HG03280 (cell line): ENCODE results near the gene IFNAR2.
"Not testable (repeated sequence)": the region's sequence is repeated elsewhere in the genome, so short reads cannot be mapped to it uniquely, and the experiment has no call there.

Experiments used
- ATAC-seq: cut with Tn5 transposase; IDR thresholded peaks from one replicate; pipeline ENCODE4 v1.9.1; 2021; ENCODE audit warnings: mild to moderate bottlenecking, moderate library complexity; ENCODE audit not compliant: unreplicated experiment

IFNAR2 gene

GRCh38 chr21:33241846-33242245 lies 12.1 kb downstream of the IFNAR2 start:
- ATAC-seq: no peak

GRCh38 chr21:33242846-33243245 lies 13.1 kb downstream of the IFNAR2 start:
- ATAC-seq: not testable (repeated sequence)

- ATAC-seq: no peak
Measured at GRCh38 chr21:33244082-33244778, 14.5 kb downstream of the IFNAR2 start.

GRCh38 chr21:33244779-33245105 lies 15.0 kb downstream of the IFNAR2 start:
- no peak for ATAC-seq

- ATAC-seq: no peak
Measured at GRCh38 chr21:33245289-33245918, 15.7 kb downstream of the IFNAR2 start.

GRCh38 chr21:33246506-33246905 lies 16.8 kb downstream of the IFNAR2 start:
- no peak for ATAC-seq

GRCh38 chr21:33246963-33247362 lies 17.2 kb downstream of the IFNAR2 start:
- no peak for ATAC-seq

- ATAC-seq: no peak
Measured at GRCh38 chr21:33247599-33247998, 17.9 kb downstream of the IFNAR2 start.

GRCh38 chr21:33249331-33250002 lies 19.7 kb downstream of the IFNAR2 start:
- no peak for ATAC-seq

- ATAC-seq: no peak
Measured at GRCh38 chr21:33251119-33251518, 21.4 kb downstream of the IFNAR2 start.

GRCh38 chr21:33253382-33253781 lies 23.6 kb downstream of the IFNAR2 start:
- not testable (repeated sequence) for ATAC-seq

- ATAC-seq: no peak
Measured at GRCh38 chr21:33254766-33255165, 25.0 kb downstream of the IFNAR2 start.

GRCh38 chr21:33255404-33255803 lies 25.7 kb downstream of the IFNAR2 start:
- no peak for ATAC-seq

- ATAC-seq: no peak
Measured at GRCh38 chr21:33256019-33256418, 26.3 kb downstream of the IFNAR2 start.

- ATAC-seq: no peak
Measured at GRCh38 chr21:33257094-33257803, 27.5 kb downstream of the IFNAR2 start.

- no peak for ATAC-seq
Measured at GRCh38 chr21:33258475-33258874, 28.7 kb downstream of the IFNAR2 start.

GRCh38 chr21:33259428-33259827 lies 29.7 kb downstream of the IFNAR2 start:
- no peak for ATAC-seq

GRCh38 chr21:33259995-33260394 lies 30.3 kb downstream of the IFNAR2 start:
- ATAC-seq: no peak

- no peak for ATAC-seq
Measured at GRCh38 chr21:33261635-33262034, 31.9 kb downstream of the IFNAR2 start.

GRCh38 chr21:33262921-33263320 lies 33.2 kb downstream of the IFNAR2 start:
- no peak for ATAC-seq

- ATAC-seq: no peak
Measured at GRCh38 chr21:33264561-33264960, 34.8 kb downstream of the IFNAR2 start.

- ATAC-seq: peak; percentile 22
Measured at GRCh38 chr21:33265664-33266049, 35.9 kb downstream of the IFNAR2 start.
